Liver (tissue), 9 donors: Measurements from ENCODE around the gene SYNDIG1. TPM values are rescaled to one million over a fixed set of nuclear protein-coding genes. Genes with fewer than 3 reads are reported as not detected.

Source experiments
- DNase-seq: peaks from one replicate; pipeline ENCODE4 v3.0.0-alpha.2; 2017; ENCODE audit warnings: low spot score
- H3K27ac ChIP-seq, 2 donors: one replicate each; pipeline ENCODE4 v1.7.0; 2013; ENCODE audit warnings: inconsistent platforms in 2 of 2, low read length in 2 of 2, control low read depth in 1 of 2, low read depth in 1 of 2, mild to moderate bottlenecking in 1 of 2
- H3K27me3 ChIP-seq, 4 donors: one replicate each; pipeline versions ENCODE4 v1.6.1 to v1.7.0; 2013; ENCODE audit warnings: low read length in 3 of 4, inconsistent platforms in 1 of 4, mild to moderate bottlenecking in 1 of 4, moderate library complexity in 1 of 4; ENCODE audit not compliant: control insufficient read depth in 4 of 4, insufficient read depth in 4 of 4
- H3K36me3 ChIP-seq, 4 donors: one replicate each; pipeline versions ENCODE4 v1.6.1 to v1.7.0; 2013; ENCODE audit warnings: low read length in 3 of 4, mild to moderate bottlenecking in 3 of 4, low read depth in 1 of 4, moderate library complexity in 1 of 4; ENCODE audit not compliant: control insufficient read depth in 4 of 4, insufficient read depth in 3 of 4
- H3K4me1 ChIP-seq, 4 donors: one replicate each; pipeline versions ENCODE4 v1.6.1 to v1.7.0; 2013; ENCODE audit warnings: low read length in 3 of 4, mild to moderate bottlenecking in 3 of 4, moderate library complexity in 1 of 4; ENCODE audit not compliant: control insufficient read depth in 4 of 4, insufficient read depth in 4 of 4
- H3K4me3 ChIP-seq, 3 donors: one replicate each; pipeline versions ENCODE4 v1.6.1 to v1.7.0; 2013; ENCODE audit warnings: low read length in 3 of 3, control low read depth in 1 of 3, low read depth in 1 of 3, mild to moderate bottlenecking in 1 of 3
- H3K9ac ChIP-seq, 2 donors: one replicate each; pipeline ENCODE4 v1.7.0; 2013; ENCODE audit warnings: low read length in 2 of 2, mild to moderate bottlenecking in 2 of 2, moderate library complexity in 2 of 2, control low read depth in 1 of 2, low read depth in 1 of 2
- H3K9me3 ChIP-seq, 4 donors: one replicate each; pipeline versions ENCODE4 v1.6.1 to v1.7.0; 2013; ENCODE audit warnings: low read length in 3 of 4; ENCODE audit not compliant: control insufficient read depth in 4 of 4
- ATF3 ChIP-seq: IDR thresholded peaks from 2 replicates; pipeline ENCODE4 v1.6.1; 2016; ENCODE audit warnings: antibody characterized with exemption
- CTCF ChIP-seq: fragments of 150-350 bp; IDR thresholded peaks from 2 replicates; pipeline ENCODE4 v1.5.1; 2017; ENCODE audit warnings: improper control_type of control experiment, low read depth, low read length; ENCODE audit not compliant: missing input control
- EGR1 ChIP-seq, 2 donors: IDR thresholded peaks; 2 replicates each; pipeline ENCODE4 v1.6.1; 2016 to 2018; ENCODE audit warnings: antibody characterized with exemption in 2 of 2, low read depth in 2 of 2
- FOXA1 ChIP-seq: IDR thresholded peaks from 2 replicates; pipeline ENCODE4 v1.6.1; 2016; ENCODE audit warnings: antibody characterized with exemption
- FOXA2 ChIP-seq: IDR thresholded peaks from 2 replicates; pipeline ENCODE4 v1.6.1; 2016; ENCODE audit warnings: antibody characterized with exemption
- GABPA ChIP-seq, 2 donors: IDR thresholded peaks in 1 of 2; conservative IDR thresholded peaks in 1 of 2; 2 replicates each; pipeline ENCODE4 v1.6.1; 2016; ENCODE audit warnings: antibody characterized with exemption in 2 of 2, mild to moderate bottlenecking in 1 of 2, moderate library complexity in 1 of 2
- HNF4A ChIP-seq, 2 donors: conservative IDR thresholded peaks; 2 replicates each; pipeline ENCODE4 v1.6.1; 2016; ENCODE audit warnings: antibody characterized with exemption in 2 of 2, mild to moderate bottlenecking in 2 of 2
- HNF4G ChIP-seq: IDR thresholded peaks from 2 replicates; pipeline ENCODE4 v1.6.1; 2016; ENCODE audit warnings: antibody characterized with exemption
- JUND ChIP-seq, 2 donors: IDR thresholded peaks; 2 replicates each; pipeline ENCODE4 v1.6.1; 2016; ENCODE audit warnings: antibody characterized with exemption in 2 of 2
- MAX ChIP-seq: IDR thresholded peaks from 2 replicates; pipeline ENCODE4 v1.6.1; 2016; ENCODE audit warnings: antibody characterized with exemption
- RAD21 ChIP-seq, 2 donors: IDR thresholded peaks; 2 replicates each; pipeline ENCODE4 v1.6.1; 2016; ENCODE audit warnings: antibody characterized with exemption in 2 of 2, mild to moderate bottlenecking in 2 of 2
- REST ChIP-seq: IDR thresholded peaks from 2 replicates; pipeline ENCODE4 v1.6.1; 2016; ENCODE audit warnings: antibody characterized with exemption, mild to moderate bottlenecking
- RXRA ChIP-seq, 2 donors: IDR thresholded peaks; 2 replicates each; pipeline ENCODE4 v1.6.1; 2017 to 2018; ENCODE audit warnings: antibody characterized with exemption in 2 of 2, mild to moderate bottlenecking in 1 of 2
- SP1 ChIP-seq: IDR thresholded peaks from 2 replicates; pipeline ENCODE4 v1.6.1; 2018; ENCODE audit warnings: antibody characterized with exemption, mild to moderate bottlenecking
- TAF1 ChIP-seq: conservative IDR thresholded peaks from 2 replicates; pipeline ENCODE4 v1.6.1; 2016; ENCODE audit warnings: antibody characterized with exemption, mild to moderate bottlenecking
- YY1 ChIP-seq: IDR thresholded peaks from 2 replicates; pipeline ENCODE4 v1.6.1; 2016; ENCODE audit warnings: antibody characterized with exemption, mild to moderate bottlenecking
- ZBTB33 ChIP-seq: IDR thresholded peaks from 2 replicates; pipeline ENCODE4 v1.6.1; 2016; ENCODE audit warnings: antibody characterized with exemption
- WGBS: extraction: QIAGEN DNeasy Blood & Tissue Kit; methylation state at CpG from one replicate; pipeline ENCODE4 v1.1.7; 2013; 5-methylcytosine and 5-hydroxymethylcytosine counted together
- polyA plus RNA-seq, 2 donors: library from polyadenylated mRNA; stranded (reverse) in 1 of 2; unstranded in 1 of 2; fragments of 200-250 nt in 1 of 2; fragments of >200 nt in 1 of 2; fragmentation: Nextera tagmentation in 1 of 2; extraction: Ambion mirVana in 1 of 2; gene quantifications; one replicate each; pipeline versions ENCODE4 v1.2.1 to v1.2.3, GENCODE V29; 2013 to 2015
- total RNA-seq, 2 donors: library from RNA; depleted of rRNA; stranded (reverse); fragments of >200 nt; gene quantifications; one replicate each; pipeline ENCODE4 v1.2.3, GENCODE V29; 2014
- donor health status: healthy.
- donor health status: healthy.
- donor health status: healthy.
- donor health status: healthy.
- donor health status: healthy.

The SYNDIG1 gene
- total and polyA plus RNA-seq, 4 donors: 0.05 to 0.08 TPM; not detected in 2

- DNase-seq: no peak
- no peaks in the 10 kb centered on the region for H3K9me3 ChIP-seq
- no peak for TF ChIP-seq SP1
- TF ChIP-seq FOXA2: no peak
- TF ChIP-seq FOXA1: no peak
- no peak for TF ChIP-seq YY1
- no peak for TF ChIP-seq TAF1
- TF ChIP-seq ATF3: no peak
- no peak for TF ChIP-seq HNF4A (conservative IDR thresholded peaks at IDR 0.05)
- no peak for TF ChIP-seq RAD21 (IDR thresholded peaks at IDR 0.05)
- TF ChIP-seq RXRA (IDR thresholded peaks at IDR 0.05): no peak
- no peak for TF ChIP-seq ZBTB33
- no peak for TF ChIP-seq EGR1 (IDR thresholded peaks at IDR 0.05; ENCODE audit: low read depth in 2 of 2)
- TF ChIP-seq CTCF: no peak
- no peak for TF ChIP-seq JUND (IDR thresholded peaks at IDR 0.05)
- no peak for TF ChIP-seq REST
- no peak for TF ChIP-seq GABPA (IDR thresholded peaks at IDR 0.05 in 1 of 2, conservative IDR thresholded peaks at IDR 0.05 in 1 of 2)
- no peak for TF ChIP-seq HNF4G
- H3K27ac ChIP-seq: no peak overlapping the region
- peaks cover 0 to 7% (median 3%) of the 10 kb centered on the region in 4 donors for H3K27me3 ChIP-seq
- no peak overlapping the region for H3K4me3 ChIP-seq
- H3K4me1 ChIP-seq: peaks cover 0 to 4% (median 0%) of the 10 kb centered on the region in 4 donors
- H3K36me3 ChIP-seq: no peaks in the 10 kb centered on the region
- H3K9ac ChIP-seq: no peak overlapping the region
- WGBS: 76% methylated on average over 21 of the region's 21 CpGs
Observed at GRCh38 chr20:24617757-24618450, 148.5 kb downstream of the SYNDIG1 start.

GRCh38 chr20:24618739-24619138 is 149.3 kb downstream of the SYNDIG1 start:
- Histone ChIP-seq H3K9me3 (no peaks in the 10 kb centered on the region), H3K4me3 (no peak overlapping the region), H3K4me1 (peaks cover 0 to 4% (median 0%) of the 10 kb centered on the region in 4 donors), H3K9ac (no peak overlapping the region), H3K27me3 (peaks cover 0 to 4% (median 2%) of the 10 kb centered on the region in 4 donors), H3K27ac (no peak overlapping the region), H3K36me3 (no peaks in the 10 kb centered on the region)
- no peak for TF ChIP-seq REST
- no peak for TF ChIP-seq SP1
- no peak for TF ChIP-seq TAF1
- no peak for TF ChIP-seq JUND (IDR thresholded peaks at IDR 0.05)
- no peak for TF ChIP-seq RXRA (IDR thresholded peaks at IDR 0.05)
- no peak for TF ChIP-seq HNF4G
- TF ChIP-seq FOXA1: no peak
- no peak for TF ChIP-seq EGR1 (IDR thresholded peaks at IDR 0.05; ENCODE audit: low read depth in 2 of 2)
- TF ChIP-seq HNF4A (conservative IDR thresholded peaks at IDR 0.05): no peak
- no peak for TF ChIP-seq RAD21 (IDR thresholded peaks at IDR 0.05)
- TF ChIP-seq MAX: no peak
- no peak for TF ChIP-seq GABPA (IDR thresholded peaks at IDR 0.05 in 1 of 2, conservative IDR thresholded peaks at IDR 0.05 in 1 of 2)
- 51% methylated on average over 1 of the region's 1 CpG for WGBS
- DNase-seq: no peak
